B cell (primary cell): Measurements from ENCODE around the gene MICA. TPM values are rescaled to one million over a fixed set of nuclear protein-coding genes. Genes with fewer than 3 reads are reported as not detected.

Experiments
- ATAC-seq: fragments of 200-7000 bp; cut with Tn5 transposase; one replicate; pipeline ENCODE4 v1.10.0; 2021; ENCODE audit warnings: low read depth, mild to moderate bottlenecking, moderate number of reproducible peaks, moderate library complexity
- CTCF ChIA-PET: fragments of 350-600 bp; sonication (Branson Sonifier 250); formaldehyde crosslinking; loops from one replicate; lab custom pipeline; 2021; ENCODE audit warnings: antibody characterized with exemption, inconsistent platforms; lab: Charles Lee
- POLR2A ChIA-PET: fragments of 350-600 bp; sonication (Branson Sonifier 250); formaldehyde crosslinking; loops from one replicate; lab custom pipeline; 2021; ENCODE audit warnings: antibody characterized with exemption; lab: Charles Lee
- DNase-seq: peaks from one replicate; pipeline ENCODE4 v3.0.0; 2013
- H2AFZ ChIP-seq: 2 replicates; pipeline ENCODE4 v1.6.1; 2012; ENCODE audit warnings: mild to moderate bottlenecking, low read depth, low read length; ENCODE audit not compliant: insufficient read depth, poor library complexity, severe bottlenecking
- H3K27ac ChIP-seq, 2 donors: 1 replicate in 1 of 2; 2 replicates in 1 of 2; pipeline ENCODE4 v1.5.1; 2012 to 2013; ENCODE audit warnings: low read length in 2 of 2, mild to moderate bottlenecking in 2 of 2, moderate library complexity in 1 of 2
- H3K27me3 ChIP-seq, 4 experiments: fragments of 200-600 bp in 1 of 4; sonication (generic) in 1 of 4; replicated peaks in 1 of 4; 1 replicate in 2 of 4; 2 replicates in 2 of 4; pipeline versions ENCODE4 v1.6.1 to v1.7.0; 2013 to 2016; ENCODE audit warnings: low read length in 3 of 4, mild to moderate bottlenecking in 2 of 4, mixed read lengths in 1 of 4, moderate library complexity in 1 of 4; ENCODE audit not compliant: insufficient read depth in 4 of 4, control insufficient read depth in 3 of 4; ENCODE audit errors: control extremely low read depth in 1 of 4
- H3K36me3 ChIP-seq, 2 experiments: replicated peaks in 1 of 2; 1 replicate in 1 of 2; 2 replicates in 1 of 2; pipeline versions ENCODE4 v1.6.1 to v1.7.1; 2013; ENCODE audit warnings: low read length in 1 of 2; ENCODE audit not compliant: insufficient read depth in 2 of 2, control insufficient read depth in 1 of 2; ENCODE audit errors: control extremely low read depth in 1 of 2, extremely low read depth in 1 of 2
- H3K4me1 ChIP-seq, 2 donors: fragments of 200-600 bp in 1 of 2; sonication (generic) in 1 of 2; 1 replicate in 1 of 2; 2 replicates in 1 of 2; pipeline versions ENCODE4 v1.5.1 to v1.6.1; 2013 to 2017; ENCODE audit warnings: low read length in 2 of 2; ENCODE audit not compliant: control insufficient read depth in 2 of 2, insufficient read depth in 2 of 2
- H3K4me2 ChIP-seq: replicated peaks from 2 replicates; pipeline ENCODE3; 2012; ENCODE audit warnings: mild to moderate bottlenecking, low read depth, low read length; ENCODE audit not compliant: poor library complexity, severe bottlenecking
- H3K4me3 ChIP-seq, 5 experiments: fragments of 200-600 bp in 1 of 5; sonication (generic) in 1 of 5; 1 replicate in 3 of 5; 2 replicates in 2 of 5; pipeline versions ENCODE4 v1.5.1 to v1.7.0; 2011 to 2016; ENCODE audit warnings: low read length in 4 of 5, mild to moderate bottlenecking in 4 of 5, low read depth in 2 of 5, control low read depth in 1 of 5, moderate library complexity in 1 of 5; ENCODE audit not compliant: insufficient read depth in 1 of 5; ENCODE audit errors: control extremely low read depth in 1 of 5, extremely low read depth in 1 of 5
- H3K79me2 ChIP-seq: fragments of 200-600 bp; sonication (generic); one replicate; pipeline ENCODE4 v1.6.0; 2016; ENCODE audit warnings: low read length; ENCODE audit not compliant: control insufficient read depth, insufficient read depth
- H3K9ac ChIP-seq: fragments of 200-600 bp; sonication (generic); 2 replicates; pipeline ENCODE4 v1.6.1; 2017; ENCODE audit warnings: mild to moderate bottlenecking, low read length, moderate library complexity
- H3K9me3 ChIP-seq, 3 donors: one replicate each; pipeline versions ENCODE4 v1.6.1 to v1.7.1; 2013; ENCODE audit warnings: low read length in 2 of 3; ENCODE audit not compliant: control insufficient read depth in 2 of 3, insufficient read depth in 1 of 3; ENCODE audit errors: control extremely low read depth in 1 of 3
- H4K20me1 ChIP-seq: 2 replicates; pipeline ENCODE4 v1.6.0; 2012; ENCODE audit warnings: mild to moderate bottlenecking, low read length; ENCODE audit not compliant: insufficient read depth, control insufficient read depth, poor library complexity, severe bottlenecking
- H3K27ac Mint-ChIP-seq: one replicate; pipeline ENCODE4 v1.8.0; 2021; ENCODE audit warnings: mixed read lengths
- H3K27me3 Mint-ChIP-seq: one replicate; pipeline ENCODE4 v1.8.0; 2021; ENCODE audit warnings: mixed read lengths
- H3K4me1 Mint-ChIP-seq: one replicate; pipeline ENCODE4 v1.8.0; 2021; ENCODE audit warnings: mixed read lengths
- H3K4me3 Mint-ChIP-seq: one replicate; pipeline ENCODE4 v1.8.0; 2021; ENCODE audit warnings: mixed read lengths
- H3K9me3 Mint-ChIP-seq: one replicate; pipeline ENCODE4 v1.8.0; 2022; ENCODE audit warnings: mixed read lengths; ENCODE audit not compliant: insufficient read depth
- EZH2 ChIP-seq: IDR thresholded peaks from 2 replicates; pipeline ENCODE4 v1.6.1; 2012; ENCODE audit warnings: borderline replicate concordance, low read depth, mild to moderate bottlenecking, moderate library complexity, low read length; ENCODE audit not compliant: insufficient read depth, poor library complexity, severe bottlenecking
- WGBS: methylation state at CpG from one replicate; pipeline ENCODE4 v1.1.5; 2013; ENCODE audit warnings: missing lambda C conversion rate; ENCODE audit not compliant: insufficient coverage; 5-methylcytosine and 5-hydroxymethylcytosine counted together
- intact Hi-C: fragments of 100-400 bp; cut with micrococcal nuclease; formaldehyde crosslinking; loops from one replicate; pipeline ENCODE4 v1.10.0; 2022
- polyA plus RNA-seq: library from polyadenylated mRNA; depleted of rRNA; stranded (reverse); fragments of >200 nt; gene quantifications from 2 replicates; pipeline ENCODE4 v1.2.3, GENCODE V29; 2012
- total RNA-seq, 2 donors: library from RNA; stranded (reverse); fragments of 120-200 nt in 1 of 2; gene quantifications; 1 replicate in 1 of 2; 2 replicates in 1 of 2; pipeline versions ENCODE4 v1.2.3 to v1.2.4, GENCODE V29; 2013 to 2022
- TF ChIP-seq, protein P1 (sequence below): fragments of 200-600 bp; IDR thresholded peaks from one replicate; pipeline ENCODE4 v1.8.0; 2022; ENCODE audit warnings: antibody characterized with exemption, mild to moderate bottlenecking

MICA gene
- total and polyA plus RNA-seq, 2 donors (not counting 1 experiment from before 2014, with no cell fraction given), result 13.9 to 28.5 TPM

DNA sequence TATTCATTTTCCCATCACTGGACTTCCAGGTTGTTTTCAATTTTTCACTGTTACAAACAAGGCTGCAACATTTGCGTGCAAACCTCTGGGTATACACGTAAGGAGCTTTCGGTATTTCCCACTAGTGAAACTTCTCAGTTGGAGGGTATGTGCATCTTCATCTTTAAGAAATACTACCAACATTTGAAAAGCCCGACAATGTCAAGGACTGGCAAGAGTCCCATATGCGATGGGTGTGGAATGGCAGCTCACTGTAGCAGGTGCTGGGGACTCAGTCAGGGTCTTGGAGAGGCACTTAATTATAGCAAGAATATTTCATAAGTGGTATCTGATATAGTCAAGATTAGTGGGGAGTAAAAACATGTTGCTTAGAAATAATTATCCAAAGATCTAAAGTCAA is 37.5 kb upstream of the MICA start:
- WGBS, result no CpG with 5 or more reads among the region's 5 CpGs
- H3K4me3 Mint-ChIP-seq, result no peak overlapping the region

More for the DNA sequence above, 37.5 kb upstream of the MICA start:
- TF ChIP-seq, protein P1, sequence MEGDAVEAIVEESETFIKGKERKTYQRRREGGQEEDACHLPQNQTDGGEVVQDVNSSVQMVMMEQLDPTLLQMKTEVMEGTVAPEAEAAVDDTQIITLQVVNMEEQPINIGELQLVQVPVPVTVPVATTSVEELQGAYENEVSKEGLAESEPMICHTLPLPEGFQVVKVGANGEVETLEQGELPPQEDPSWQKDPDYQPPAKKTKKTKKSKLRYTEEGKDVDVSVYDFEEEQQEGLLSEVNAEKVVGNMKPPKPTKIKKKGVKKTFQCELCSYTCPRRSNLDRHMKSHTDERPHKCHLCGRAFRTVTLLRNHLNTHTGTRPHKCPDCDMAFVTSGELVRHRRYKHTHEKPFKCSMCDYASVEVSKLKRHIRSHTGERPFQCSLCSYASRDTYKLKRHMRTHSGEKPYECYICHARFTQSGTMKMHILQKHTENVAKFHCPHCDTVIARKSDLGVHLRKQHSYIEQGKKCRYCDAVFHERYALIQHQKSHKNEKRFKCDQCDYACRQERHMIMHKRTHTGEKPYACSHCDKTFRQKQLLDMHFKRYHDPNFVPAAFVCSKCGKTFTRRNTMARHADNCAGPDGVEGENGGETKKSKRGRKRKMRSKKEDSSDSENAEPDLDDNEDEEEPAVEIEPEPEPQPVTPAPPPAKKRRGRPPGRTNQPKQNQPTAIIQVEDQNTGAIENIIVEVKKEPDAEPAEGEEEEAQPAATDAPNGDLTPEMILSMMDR, result no peak
- no peak for TF ChIP-seq EZH2
- ATAC-seq (no peak), DNase-seq (no peak)
- H3K4me2 ChIP-seq, result no peak overlapping the region
- Mint-ChIP-seq H3K27me3 (peaks cover 33% of the 10 kb centered on the region), H3K27ac (no peak overlapping the region), H3K9me3 (no peaks in the 10 kb centered on the region), H3K4me1 (peaks cover 8% of the 10 kb centered on the region)
- no peaks in the 10 kb centered on the region for H3K9me3 ChIP-seq
- H3K27ac ChIP-seq, result no peak overlapping the region
- H3K9ac ChIP-seq, result no peak overlapping the region
- peaks cover 0 to 17% (median 10%) of the 10 kb centered on the region in 4 experiments for H3K27me3 ChIP-seq
- H4K20me1 ChIP-seq, result no peaks in the 10 kb centered on the region
- intact Hi-C loops, result loop anchor here (1.0 to 2.0 kb wide), 3 partner anchors 9 to 208 kb away; partner anchors contain the start of genes HLA-B and TCF19
- peaks cover 5% of the 10 kb centered on the region for H3K79me2 ChIP-seq
- ChIA-PET CTCF (interaction anchor here (0.6 to 11.3 kb wide), 29 partner anchors 8 to 451 kb away, joined by 3 to 210 read pairs (median 6); partner anchors contain the start of genes HLA-B, PSORS1C2 and TCF19), POLR2A (interaction anchor here (0.6 to 2.6 kb wide), 4 partner anchors 8 to 169 kb away, joined by 3 to 38 read pairs (median 6); no protein-coding TSS in a partner anchor)
- H3K4me3 ChIP-seq, result no peak overlapping the region
- H2AFZ ChIP-seq, result no peak overlapping the region
- H3K36me3 ChIP-seq, result no peaks in the 10 kb centered on the region
- peaks cover 9 to 10% of the 10 kb centered on the region in 2 donors for H3K4me1 ChIP-seq
